SK-N-SH (cell line): Measurements from ENCODE around the gene GTSF1L. TPM values are rescaled to one million over a fixed set of nuclear protein-coding genes. Genes with fewer than 3 reads are reported as not detected.

ENCODE experiments used
- CTCF ChIA-PET: fragments of 300-600, 350-600 bp; formaldehyde crosslinking; extraction: SDS; loops from one replicate; lab custom pipeline; 2021; lab: Yijun Ruan, JAX
- POLR2A ChIA-PET: fragments of 350-600 bp; sonication (Branson Sonifier 250); formaldehyde crosslinking; extraction: SDS; loops from one replicate; lab custom pipeline; 2020; ENCODE audit warnings: antibody characterized with exemption, inconsistent platforms; lab: Yijun Ruan, JAX
- DNase-seq: peaks from one replicate; pipeline ENCODE4 v3.0.0; 2012
- H2AFZ ChIP-seq: fragments of 200-600 bp; sonication (generic); 2 replicates; pipeline ENCODE4 v1.8.1; 2016; ENCODE audit warnings: antibody characterized with exemption, mild to moderate bottlenecking, low read depth
- H3F3A ChIP-seq: fragments of 200-600 bp; sonication (generic); replicated peaks from 2 replicates; pipeline ENCODE3; 2016; ENCODE audit warnings: antibody characterized with exemption, mild to moderate bottlenecking; ENCODE audit not compliant: insufficient read depth
- H3K27ac ChIP-seq, 2 experiments: fragments of 200-500 bp in 1 of 2; fragments of 200-600 bp in 1 of 2; sonication (Bioruptor generic) in 1 of 2; sonication (generic), shearing (Covaris generic) in 1 of 2; 2 replicates each; pipeline versions ENCODE4 v1.5.1 to v1.6.1; 2014 to 2016; ENCODE audit warnings: low read depth in 2 of 2, inconsistent platforms in 1 of 2, low read length in 1 of 2, mild to moderate bottlenecking in 1 of 2, mixed read lengths in 1 of 2
- H3K27me3 ChIP-seq: fragments of 200-600 bp; sonication (generic), shearing (Covaris generic); 2 replicates; pipeline ENCODE4 v1.6.1; 2016; ENCODE audit warnings: mixed run types; ENCODE audit not compliant: insufficient read depth
- H3K36me3 ChIP-seq, 2 experiments: fragments of 200-500 bp in 1 of 2; fragments of 200-600 bp in 1 of 2; sonication (Bioruptor generic) in 1 of 2; sonication (generic) in 1 of 2; replicated peaks in 1 of 2; 2 replicates each; pipeline versions ENCODE3 to v1.5.1; 2014 to 2016; ENCODE audit warnings: low read length in 1 of 2, mild to moderate bottlenecking in 1 of 2; ENCODE audit not compliant: insufficient read depth in 2 of 2, control insufficient read depth in 1 of 2
- H3K4me1 ChIP-seq, 2 experiments: fragments of 200-500 bp in 1 of 2; fragments of 200-600 bp in 1 of 2; sonication (Bioruptor generic) in 1 of 2; sonication (generic), shearing (Covaris generic) in 1 of 2; 2 replicates each; pipeline versions ENCODE4 v1.5.1 to v1.6.1; 2014 to 2016; ENCODE audit warnings: low read depth in 1 of 2, low read length in 1 of 2, mixed run types in 1 of 2; ENCODE audit not compliant: insufficient read depth in 2 of 2, control insufficient read depth in 1 of 2
- H3K4me2 ChIP-seq: fragments of 200-600 bp; sonication (generic), shearing (Covaris generic); 2 replicates; pipeline ENCODE4 v1.6.1; 2017; ENCODE audit warnings: mixed run types
- H3K4me3 ChIP-seq, 2 experiments: fragments of 200-500 bp in 1 of 2; fragments of 200-600 bp in 1 of 2; sonication (Bioruptor generic) in 1 of 2; sonication (generic), shearing (Covaris generic) in 1 of 2; 2 replicates each; pipeline versions ENCODE4 v1.5.1 to v1.8.1; 2014 to 2016; ENCODE audit warnings: low read depth in 2 of 2, inconsistent platforms in 1 of 2, low read length in 1 of 2, mild to moderate bottlenecking in 1 of 2, mixed read lengths in 1 of 2, moderate library complexity in 1 of 2
- H3K79me2 ChIP-seq: fragments of 200-600 bp; sonication (generic); 2 replicates; pipeline ENCODE4 v1.8.1; 2017; ENCODE audit warnings: mild to moderate bottlenecking; ENCODE audit not compliant: insufficient read depth
- H3K9ac ChIP-seq: fragments of 200-600 bp; sonication (generic); 2 replicates; pipeline ENCODE4 v1.6.1; 2017; ENCODE audit warnings: mixed run types
- H3K9me2 ChIP-seq: fragments of 200-600 bp; sonication (generic); 2 replicates; pipeline ENCODE4 v1.6.1; 2017; ENCODE audit warnings: mixed run types
- H3K9me3 ChIP-seq: fragments of 200-600 bp; sonication (generic); 2 replicates; pipeline ENCODE4 v1.6.1; 2017; ENCODE audit warnings: mixed run types, mild to moderate bottlenecking, moderate library complexity
- H4K20me1 ChIP-seq: fragments of 200-600 bp; sonication (generic); 2 replicates; pipeline ENCODE4 v1.6.1; 2017; ENCODE audit warnings: mild to moderate bottlenecking, mixed run types; ENCODE audit not compliant: insufficient read depth
- EP300 ChIP-seq, 2 experiments: IDR thresholded peaks; 2 replicates each; pipeline versions ENCODE4 v1.4.0 to v1.6.1; 2012; ENCODE audit warnings: borderline replicate concordance in 1 of 2, low read depth in 1 of 2, low read length in 1 of 2
- FOSL2 ChIP-seq: IDR thresholded peaks from 2 replicates; pipeline ENCODE4 v1.4.0; 2012; ENCODE audit warnings: low read depth, mild to moderate bottlenecking, moderate library complexity, borderline replicate concordance
- FOXJ3 ChIP-seq: sonication (generic); formaldehyde crosslinking; IDR thresholded peaks from 2 replicates; pipeline ENCODE4 v1.5.1; 2020; ENCODE audit warnings: mild to moderate bottlenecking, missing genetic modification reagents
- GABPA ChIP-seq: IDR thresholded peaks from 2 replicates; pipeline ENCODE4 v1.4.0; 2012; ENCODE audit warnings: low read depth, mild to moderate bottlenecking
- GATA2 ChIP-seq: sonication (generic); formaldehyde crosslinking; IDR thresholded peaks from 2 replicates; pipeline ENCODE4 v1.5.0; 2020; ENCODE audit warnings: mild to moderate bottlenecking, missing genetic modification reagents
- JUND ChIP-seq: IDR thresholded peaks from 2 replicates; pipeline ENCODE4 v1.4.0; 2012
- MXI1 ChIP-seq: IDR thresholded peaks from 2 replicates; pipeline ENCODE4 v1.6.1; 2012; ENCODE audit warnings: mild to moderate bottlenecking, low read depth, low read length, improper control_type of control experiment
- NFIC ChIP-seq: IDR thresholded peaks from 2 replicates; pipeline ENCODE4 v1.4.0; 2012; ENCODE audit warnings: borderline replicate concordance
- POLR2AphosphoS5 ChIP-seq: IDR thresholded peaks from 2 replicates; pipeline ENCODE4 v1.6.1; 2012; ENCODE audit warnings: low read depth, low read length
- RAD21 ChIP-seq: IDR thresholded peaks from 2 replicates; pipeline ENCODE4 v1.6.1; 2012; ENCODE audit warnings: mild to moderate bottlenecking, low read length
- RCOR1 ChIP-seq: fragments of 150-350 bp; IDR thresholded peaks from 2 replicates; pipeline ENCODE4 v1.6.1; 2017; ENCODE audit warnings: antibody characterized with exemption, low read length
- REST ChIP-seq: IDR thresholded peaks from 2 replicates; pipeline ENCODE4 v1.6.1; 2012; ENCODE audit warnings: mild to moderate bottlenecking, low read depth, low read length, moderate library complexity
- RFX5 ChIP-seq: IDR thresholded peaks from 2 replicates; pipeline ENCODE4 v1.6.1; 2012; ENCODE audit warnings: mild to moderate bottlenecking, improper control_type of control experiment, low read length
- SMC3 ChIP-seq: IDR thresholded peaks from 2 replicates; pipeline ENCODE4 v1.6.1; 2012; ENCODE audit warnings: low read depth, low read length, improper control_type of control experiment
- USF1 ChIP-seq: IDR thresholded peaks from 2 replicates; pipeline ENCODE4 v1.4.0; 2012; ENCODE audit warnings: low read depth, borderline replicate concordance
- ZBTB33 ChIP-seq: IDR thresholded peaks from 2 replicates; pipeline ENCODE4 v1.4.0; 2012; ENCODE audit warnings: low read depth, borderline replicate concordance
- WGBS: methylation state at CpG from one replicate; pipeline ENCODE4 v1.1.6; 2017; ENCODE audit warnings: low lambda C conversion rate; 5-methylcytosine and 5-hydroxymethylcytosine counted together
- polyA plus RNA-seq, 3 experiments: library from polyadenylated mRNA; depleted of rRNA; stranded (reverse); fragments of >200 nt; gene quantifications; 2 replicates each; pipeline ENCODE4 v1.2.3, GENCODE V29; 2012
- TF ChIP-seq, protein P1 (sequence below): IDR thresholded peaks from 2 replicates; pipeline ENCODE4 v1.4.0; 2012; ENCODE audit warnings: low read depth
- TF ChIP-seq, protein P2 (sequence below): fragments of 150-350 bp; IDR thresholded peaks from 2 replicates; pipeline ENCODE4 v1.6.1; 2017; ENCODE audit warnings: antibody characterized with exemption, low read length, low read depth, borderline replicate concordance
- TF ChIP-seq, protein P3 (sequence below): fragments of 150-350 bp; IDR thresholded peaks from 2 replicates; pipeline ENCODE4 v1.6.1; 2016; ENCODE audit warnings: mild to moderate bottlenecking, low read depth, low read length

GTSF1L gene
- polyA plus RNA-seq, 1 of the 3 experiments (the other 2 are of a cell fraction): not detected

DNA sequence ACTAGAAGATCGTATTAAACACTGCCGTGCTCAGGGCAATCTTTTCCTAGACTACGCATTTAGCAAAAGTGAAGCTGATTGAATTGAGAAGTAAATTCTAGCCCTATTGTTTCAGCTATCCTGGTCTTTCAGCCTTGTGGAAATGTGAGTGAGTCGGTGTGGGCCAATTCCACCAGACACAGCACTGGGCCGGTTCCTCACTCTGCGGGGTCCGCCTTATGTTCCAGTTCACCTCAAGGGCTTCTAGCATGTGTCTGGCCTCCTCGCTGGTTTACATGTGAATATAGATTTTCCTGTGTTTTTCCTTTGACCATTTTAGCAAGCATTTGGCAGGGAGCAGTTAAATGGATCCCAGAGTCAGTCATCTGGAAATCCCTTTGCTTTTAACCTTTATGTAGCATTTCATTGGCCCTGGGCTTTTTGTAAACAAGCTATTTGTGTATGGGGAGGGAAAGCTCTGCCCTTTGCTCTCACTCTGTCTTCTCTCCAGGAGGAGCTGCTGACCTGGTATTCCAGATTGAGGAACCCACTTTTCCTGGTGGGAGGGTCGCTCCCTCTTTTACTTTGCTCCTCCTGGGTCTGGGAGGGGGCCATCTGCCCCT is 12.4 kb upstream of the GTSF1L start:
- no peak overlapping the region for H3K27ac ChIP-seq
- no peaks in the 10 kb centered on the region for H3K4me1 ChIP-seq
- H3K9me2 ChIP-seq: no peaks in the 10 kb centered on the region
- TF ChIP-seq FOXJ3 (CRISPR knock-in tag): no peak
- no peak for TF ChIP-seq NFIC
- TF ChIP-seq POLR2AphosphoS5: no peak
- no peak for TF ChIP-seq RAD21
- no peak for TF ChIP-seq ZBTB33
- no peak for TF ChIP-seq GABPA
- TF ChIP-seq FOSL2: no peak
- TF ChIP-seq, protein P1, sequence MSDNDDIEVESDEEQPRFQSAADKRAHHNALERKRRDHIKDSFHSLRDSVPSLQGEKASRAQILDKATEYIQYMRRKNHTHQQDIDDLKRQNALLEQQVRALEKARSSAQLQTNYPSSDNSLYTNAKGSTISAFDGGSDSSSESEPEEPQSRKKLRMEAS: no peak
- TF ChIP-seq RCOR1: no peak
- TF ChIP-seq EP300 (IDR thresholded peaks at IDR 0.05; ENCODE audit: borderline replicate concordance in 1 of 2, low read depth in 1 of 2, low read length in 1 of 2): no peak
- no peak for TF ChIP-seq MXI1
- TF ChIP-seq JUND: no peak
- TF ChIP-seq RFX5: no peak
- TF ChIP-seq, protein P2, sequence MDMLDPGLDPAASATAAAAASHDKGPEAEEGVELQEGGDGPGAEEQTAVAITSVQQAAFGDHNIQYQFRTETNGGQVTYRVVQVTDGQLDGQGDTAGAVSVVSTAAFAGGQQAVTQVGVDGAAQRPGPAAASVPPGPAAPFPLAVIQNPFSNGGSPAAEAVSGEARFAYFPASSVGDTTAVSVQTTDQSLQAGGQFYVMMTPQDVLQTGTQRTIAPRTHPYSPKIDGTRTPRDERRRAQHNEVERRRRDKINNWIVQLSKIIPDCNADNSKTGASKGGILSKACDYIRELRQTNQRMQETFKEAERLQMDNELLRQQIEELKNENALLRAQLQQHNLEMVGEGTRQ: no peak
- ChIA-PET POLR2A (no interaction called here), CTCF (interaction anchor here (1.1 to 2.8 kb wide), 3 partner anchors 10 to 341 kb away, joined by 4 to 12 read pairs (median 5); no protein-coding TSS in a partner anchor)
- no peak overlapping the region for H3K9ac ChIP-seq
- WGBS: 84% methylated on average over 9 of the region's 9 CpGs
- H3K4me3 ChIP-seq: no peak overlapping the region
- H3K27me3 ChIP-seq: no peaks in the 10 kb centered on the region
- H3F3A ChIP-seq: no peaks in the 10 kb centered on the region
- H3K9me3 ChIP-seq: no peaks in the 10 kb centered on the region
- no peak for DNase-seq
- H2AFZ ChIP-seq: no peak overlapping the region
- H3K4me2 ChIP-seq: no peak overlapping the region
- no peaks in the 10 kb centered on the region for H4K20me1 ChIP-seq
- no peaks in the 10 kb centered on the region for H3K79me2 ChIP-seq
- no peaks in the 10 kb centered on the region for H3K36me3 ChIP-seq

DNA sequence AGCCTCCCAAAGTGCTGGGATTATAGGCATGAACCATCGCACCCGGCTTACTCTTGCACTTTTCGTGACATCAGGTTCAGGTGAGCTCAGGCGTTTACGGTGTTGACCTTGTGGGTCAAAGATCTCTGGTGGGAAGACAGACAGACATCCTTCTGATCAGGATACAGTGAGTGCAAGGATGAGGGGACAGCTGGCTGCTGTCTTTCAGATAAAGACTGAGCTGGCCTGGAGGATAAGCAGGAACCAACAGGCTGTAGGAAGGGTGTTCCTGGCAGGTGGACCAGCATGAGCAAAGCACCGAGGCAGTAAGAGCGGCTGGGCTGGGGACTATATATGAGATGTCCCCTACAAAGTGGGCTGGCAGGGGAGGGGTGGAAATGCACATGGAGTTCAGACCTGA is 11.1 kb upstream of the GTSF1L start:
- no peak for DNase-seq
- 89% methylated on average over 7 of the region's 7 CpGs for WGBS
- TF ChIP-seq, protein P3, sequence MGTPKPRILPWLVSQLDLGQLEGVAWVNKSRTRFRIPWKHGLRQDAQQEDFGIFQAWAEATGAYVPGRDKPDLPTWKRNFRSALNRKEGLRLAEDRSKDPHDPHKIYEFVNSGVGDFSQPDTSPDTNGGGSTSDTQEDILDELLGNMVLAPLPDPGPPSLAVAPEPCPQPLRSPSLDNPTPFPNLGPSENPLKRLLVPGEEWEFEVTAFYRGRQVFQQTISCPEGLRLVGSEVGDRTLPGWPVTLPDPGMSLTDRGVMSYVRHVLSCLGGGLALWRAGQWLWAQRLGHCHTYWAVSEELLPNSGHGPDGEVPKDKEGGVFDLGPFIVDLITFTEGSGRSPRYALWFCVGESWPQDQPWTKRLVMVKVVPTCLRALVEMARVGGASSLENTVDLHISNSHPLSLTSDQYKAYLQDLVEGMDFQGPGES: no peak
- TF ChIP-seq RCOR1: no peak
- TF ChIP-seq RAD21: no peak
- no peak for TF ChIP-seq USF1
- TF ChIP-seq REST: no peak
- TF ChIP-seq GATA2 (CRISPR knock-in tag): no peak
- TF ChIP-seq SMC3: no peak
- TF ChIP-seq MXI1: no peak

More for the DNA sequence above, 11.1 kb upstream of the GTSF1L start:
- H3K9me2 ChIP-seq: no peaks in the 10 kb centered on the region
- H3K27me3 ChIP-seq: no peaks in the 10 kb centered on the region
- ChIA-PET POLR2A (no interaction called here), CTCF (interaction anchor here (0.8 to 2.8 kb wide), 3 partner anchors 12 to 344 kb away, joined by 3 to 12 read pairs (median 6); no protein-coding TSS in a partner anchor)
- no peaks in the 10 kb centered on the region for H3F3A ChIP-seq
- H3K9ac ChIP-seq: no peak overlapping the region
- H2AFZ ChIP-seq: no peak overlapping the region
- H3K4me1 ChIP-seq: no peaks in the 10 kb centered on the region
- no peaks in the 10 kb centered on the region for H3K79me2 ChIP-seq
- H4K20me1 ChIP-seq: no peaks in the 10 kb centered on the region
- H3K36me3 ChIP-seq: no peaks in the 10 kb centered on the region
- H3K27ac ChIP-seq: no peak overlapping the region
- no peaks in the 10 kb centered on the region for H3K9me3 ChIP-seq
- H3K4me3 ChIP-seq: no peak overlapping the region
- no peak overlapping the region for H3K4me2 ChIP-seq
